HepG2 (cell line): ENCODE data around the gene RBP3. TPM values are rescaled to one million over a fixed set of nuclear protein-coding genes. Genes with fewer than 3 reads are reported as not detected.

Source experiments
- ATAC-seq: fragments of 200-7000 bp; cut with Tn5 transposase; 3 replicates; pipeline ENCODE4 v1.9.1; 2020; ENCODE audit warnings: mild to moderate bottlenecking, moderate library complexity
- BruUV-seq: library from RNA; stranded (reverse); fragments of 400-500 nt; replicated peaks from 2 replicates; lab custom pipeline; 2021; lab: Mats Ljungman, UMichigan
- CTCF ChIA-PET: fragments of 300-600 bp; formaldehyde crosslinking; extraction: SDS; loops from one replicate; lab custom pipeline; 2021; ENCODE audit warnings: low total read pairs, inconsistent platforms, low intra/inter-chr PET ratio; lab: Yijun Ruan, JAX
- POLR2A ChIA-PET: fragments of 350-600 bp; sonication (Branson Sonifier 250); formaldehyde crosslinking; loops from one replicate; lab custom pipeline; 2020; ENCODE audit warnings: antibody characterized with exemption, inconsistent platforms; lab: Yijun Ruan, JAX
- DNase-seq: peaks from one replicate; pipeline ENCODE4 v3.0.0-alpha.2; 2015; ENCODE audit warnings: low spot score
- FAIRE-seq: peaks from 3 replicates; lab custom pipeline; 2011; peaks lifted over from hg19 to GRCh38; lab: Jason Lieb, UNC
- H2AFZ ChIP-seq: one replicate; pipeline ENCODE4 v1.6.1; 2011; ENCODE audit warnings: low read length, inconsistent platforms
- H3K27ac ChIP-seq: fragments of 300-600 bp; 3 replicates; pipeline ENCODE4 v1.8.0; 2011; ENCODE audit warnings: mixed run types, mild to moderate bottlenecking, mixed read lengths, low read length, inconsistent platforms; ENCODE audit not compliant: insufficient read depth; ENCODE audit errors: extremely low read length
- H3K27me3 ChIP-seq, 2 experiments: fragments of 200-600 bp in 1 of 2; 2 replicates in 1 of 2; 3 replicates in 1 of 2; pipeline versions ENCODE4 v1.6.0 to v1.8.0; 2011; ENCODE audit warnings: low read length in 2 of 2, mild to moderate bottlenecking in 2 of 2, moderate library complexity in 2 of 2, inconsistent platforms in 1 of 2; ENCODE audit not compliant: insufficient read depth in 2 of 2, control insufficient read depth in 1 of 2
- H3K36me3 ChIP-seq, 2 experiments: fragments of 200-600 bp in 1 of 2; replicated peaks in 1 of 2; 2 replicates in 1 of 2; 3 replicates in 1 of 2; pipeline versions ENCODE4 v1.5.1 to v1.8.0; 2011; ENCODE audit warnings: low read length in 2 of 2, inconsistent platforms in 1 of 2; ENCODE audit not compliant: insufficient read depth in 2 of 2, control insufficient read depth in 1 of 2
- H3K4me1 ChIP-seq: 2 replicates; pipeline ENCODE4 v1.5.1; 2012; ENCODE audit warnings: low read length, inconsistent platforms; ENCODE audit not compliant: insufficient read depth
- H3K4me2 ChIP-seq: 2 replicates; pipeline ENCODE4 v1.6.0; 2011; ENCODE audit warnings: low read depth, low read length, inconsistent platforms
- H3K4me3 ChIP-seq, 3 experiments: fragments of 200-600 bp in 1 of 3; sonication (generic), shearing (Covaris generic) in 1 of 3; replicated peaks in 1 of 3; 2 replicates each; pipeline ENCODE4 v1.5.1; 2011 to 2016; ENCODE audit warnings: low read length in 3 of 3, inconsistent platforms in 2 of 3, low read depth in 2 of 3, mild to moderate bottlenecking in 2 of 3, control low read depth in 1 of 3, mixed read lengths in 1 of 3; ENCODE audit not compliant: insufficient read depth in 1 of 3
- H3K79me2 ChIP-seq: one replicate; pipeline ENCODE4 v1.6.1; 2011; ENCODE audit warnings: low read length, inconsistent platforms; ENCODE audit not compliant: insufficient read depth
- H3K9ac ChIP-seq: 2 replicates; pipeline ENCODE4 v1.6.0; 2011; ENCODE audit warnings: mild to moderate bottlenecking, low read depth, low read length, inconsistent platforms; ENCODE audit not compliant: insufficient read depth
- H3K9me3 ChIP-seq: 2 replicates; pipeline ENCODE4 v1.5.1; 2012; ENCODE audit warnings: mild to moderate bottlenecking, low read length
- H4K20me1 ChIP-seq: 2 replicates; pipeline ENCODE4 v1.6.0; 2011; ENCODE audit warnings: inconsistent platforms, mild to moderate bottlenecking, low read length, moderate library complexity; ENCODE audit not compliant: insufficient read depth
- ATF7 ChIP-seq, 2 experiments: fragments of 450-650 bp in 1 of 2; sonication (generic) in 1 of 2; formaldehyde crosslinking in 1 of 2; IDR thresholded peaks; 2 replicates each; pipeline versions ENCODE4 v1.4.0 to v1.6.1; 2016 to 2020; ENCODE audit warnings: antibody characterized with exemption in 1 of 2, mild to moderate bottlenecking in 1 of 2, missing genetic modification reagents in 1 of 2
- BCL3 ChIP-seq: sonication (generic); formaldehyde crosslinking; IDR thresholded peaks from 2 replicates; pipeline ENCODE4 v1.5.1; 2020; ENCODE audit warnings: mild to moderate bottlenecking, missing genetic modification reagents, moderate library complexity
- FOXP4 ChIP-seq: sonication (generic); formaldehyde crosslinking; IDR thresholded peaks from 2 replicates; pipeline ENCODE4 v1.4.0; 2020; ENCODE audit warnings: missing genetic modification reagents
- HCFC1 ChIP-seq: fragments of 150-350 bp; IDR thresholded peaks from 2 replicates; pipeline ENCODE4 v1.6.1; 2014; ENCODE audit warnings: low read depth, low read length
- HDAC1 ChIP-seq: sonication (generic); formaldehyde crosslinking; IDR thresholded peaks from 2 replicates; pipeline ENCODE4 v1.5.1; 2020; ENCODE audit warnings: mild to moderate bottlenecking, missing genetic modification reagents
- MYNN ChIP-seq: sonication (generic); formaldehyde crosslinking; IDR thresholded peaks from 2 replicates; pipeline ENCODE4 v1.4.0; 2020; ENCODE audit warnings: mild to moderate bottlenecking, low read depth, missing genetic modification reagents
- ZBTB2 ChIP-seq: sonication (generic); formaldehyde crosslinking; IDR thresholded peaks from 2 replicates; pipeline ENCODE4 v1.8.0; 2022; ENCODE audit warnings: low read depth, missing genetic modification reagents
- ZNF121 ChIP-seq: sonication (generic); formaldehyde crosslinking; IDR thresholded peaks from 2 replicates; pipeline ENCODE4 v1.5.0; 2020; ENCODE audit warnings: mild to moderate bottlenecking, missing genetic modification reagents
- ZNF33B ChIP-seq: sonication (generic); formaldehyde crosslinking; IDR thresholded peaks from 2 replicates; pipeline ENCODE4 v1.5.1; 2020; ENCODE audit warnings: mild to moderate bottlenecking, missing genetic modification reagents
- ZSCAN30 ChIP-seq: sonication (generic); formaldehyde crosslinking; IDR thresholded peaks from 2 replicates; pipeline ENCODE4 v1.5.0; 2020; ENCODE audit warnings: mild to moderate bottlenecking, missing genetic modification reagents
- ZSCAN5A ChIP-seq: sonication (generic); formaldehyde crosslinking; IDR thresholded peaks from 2 replicates; pipeline ENCODE4 v1.8.0; 2022; ENCODE audit warnings: mild to moderate bottlenecking, missing genetic modification reagents, borderline replicate concordance
- WGBS: methylation state at CpG from one replicate; pipeline ENCODE4 v1.1.6; 2017; ENCODE audit warnings: low lambda C conversion rate; 5-methylcytosine and 5-hydroxymethylcytosine counted together
- in situ Hi-C: cut with HindIII; loops from 2 replicates; pipeline ENCODE4 v1.10.0; 2017; ENCODE audit warnings: low pct_unique_long_range_greater_than_20kb; ENCODE audit not compliant: extremely low pct_ligation_motif_present
- intact Hi-C: fragments of 100-400 bp; cut with micrococcal nuclease; formaldehyde crosslinking; loops from one replicate; pipeline ENCODE4 v1.10.0; 2022; ENCODE audit not compliant: unreplicated experiment
- polyA plus RNA-seq, 8 experiments: library from polyadenylated mRNA; depleted of rRNA in 3 of 8; stranded (reverse) in 7 of 8; unstranded in 1 of 8; fragments of >200 nt; fragmentation: Illumina TruSeq in 4 of 8; extraction: Trizol in 4 of 8; gene quantifications; 2 replicates each; pipeline versions ENCODE4 v1.2.1 to v1.2.3, GENCODE V29; 2011 to 2016; ENCODE audit warnings: low read depth in 4 of 8, missing spikeins in 1 of 8, mixed read lengths in 1 of 8; ENCODE audit not compliant: insufficient read depth in 1 of 8
- total RNA-seq, 5 experiments: library from RNA; depleted of rRNA; stranded (reverse); fragments of >200 nt; fragmentation: Illumina TruSeq; extraction: Trizol; gene quantifications; 2 replicates each; pipeline ENCODE4 v1.2.3, GENCODE V29; 2016; ENCODE audit warnings: low read depth in 1 of 5

Gene RBP3
- total and polyA plus RNA-seq, 2 of the 13 experiments (the other 11 are each of a cell fraction or from before 2014, with no cell fraction given) = not detected

GRCh38 chr10:47322300-47323061 lies 25.7 kb upstream of the RBP3 start, which contains the start of gene GDF2:
TSS of gene GDF2 (plus strand) at chr10:47322454. CDS start at chr10:47322669, 215 bp downstream.
- Histone ChIP-seq H3K9me3 (no peaks in the 10 kb centered on the region), H3K27ac (no peak within 1 kb of the TSS), H3K27me3 (peaks cover 0 to 8% of the 10 kb centered on the region in 2 experiments; a peak in 3 of 5 replicates), H3K4me3 (no peak within 1 kb of the TSS), H2AFZ (no peak within 1 kb of the TSS), H3K79me2 (no peaks in the 10 kb centered on the region), H3K4me2 (no peak within 1 kb of the TSS), H3K4me1 (no peaks in the 10 kb centered on the region), H3K36me3 (no peaks in the 10 kb centered on the region), H4K20me1 (no peaks in the 10 kb centered on the region), H3K9ac (no peak within 1 kb of the TSS)
- in situ Hi-C loops = no loop called here
- WGBS = 55% methylated on average over 13 of the region's 35 CpGs
- FAIRE-seq (no peak), ATAC-seq (no peak), DNase-seq (no peak)
- ChIA-PET CTCF (no interaction called here), POLR2A (no interaction called here)
- intact Hi-C loops = no loop called here
- TF ChIP-seq ATF7 (IDR thresholded peaks at IDR 0.05) = no peak
- no peak for TF ChIP-seq ATF7 (CRISPR knock-in tag; IDR thresholded peaks at IDR 0.05)
- TF ChIP-seq HDAC1 (CRISPR knock-in tag) = no peak
- no peak for TF ChIP-seq MYNN (CRISPR knock-in tag)
- TF ChIP-seq ZNF121 (CRISPR knock-in tag) = no peak
- TF ChIP-seq BCL3 (CRISPR knock-in tag) = no peak
- no peak for TF ChIP-seq ZSCAN5A (CRISPR knock-in tag)
- no peak for TF ChIP-seq ZBTB2 (CRISPR knock-in tag)
- no peak for TF ChIP-seq HCFC1
- no peak for TF ChIP-seq ZNF33B (CRISPR knock-in tag)
- no peak for TF ChIP-seq FOXP4 (CRISPR knock-in tag)
- no peak for TF ChIP-seq ZSCAN30
- BruUV-seq = no TSS peak
